ENCODE results near the gene ACAD9.
A peak's percentile ranks its signal among the peaks of the same experiment; 100 is the strongest.
"Not testable (repeated sequence)": the region's sequence is repeated elsewhere in the genome, so short reads cannot be mapped to it uniquely, and the experiment has no call there.

Gene ACAD9

GRCh38 chr3:128879125-128879969 lies at the start of gene ACAD9:
Gene ACAD9, plus strand, starts transcription at chr3:128879620. Its CDS starts 72 bp downstream, at chr3:128879692.
- DNase-seq (ENCODE audit: low spot score): peak; percentile 99

- DNase-seq (ENCODE audit: low spot score): not testable (repeated sequence)
Measured at GRCh38 chr3:128829925-128830625, 49.3 kb upstream of the ACAD9 start.

GRCh38 chr3:128830762-128831161 lies 48.7 kb upstream of the ACAD9 start:
- not testable (repeated sequence) for DNase-seq (ENCODE audit: low spot score)

DNA sequence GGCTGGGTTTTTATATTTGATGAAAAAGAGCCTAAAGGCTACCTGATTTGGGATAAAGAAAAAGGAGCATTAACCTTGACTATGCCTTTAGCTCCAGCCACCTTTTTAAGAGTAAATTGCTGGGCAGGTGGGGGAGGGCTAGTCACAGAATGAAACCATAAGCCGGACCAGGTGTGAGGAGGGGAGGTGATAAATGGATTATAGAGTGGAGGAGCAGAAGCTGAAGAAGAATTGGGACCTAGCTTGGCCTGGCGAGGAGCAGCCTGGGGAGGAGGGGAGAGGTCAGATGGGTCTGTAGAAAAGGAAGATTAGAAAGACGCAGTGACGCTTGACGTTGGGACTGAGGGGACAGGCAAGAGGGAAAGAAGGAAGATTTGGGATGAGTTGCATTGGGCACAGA lies 46.4 kb upstream of the ACAD9 start:
- DNase-seq (ENCODE audit: low spot score): not testable (repeated sequence)

GRCh38 chr3:128835096-128835495 lies 44.3 kb upstream of the ACAD9 start:
- no peak for DNase-seq (ENCODE audit: low spot score)

GRCh38 chr3:128841926-128842920 lies 37.2 kb upstream of the ACAD9 start:
- DNase-seq (ENCODE audit: low spot score): no peak

DNA sequence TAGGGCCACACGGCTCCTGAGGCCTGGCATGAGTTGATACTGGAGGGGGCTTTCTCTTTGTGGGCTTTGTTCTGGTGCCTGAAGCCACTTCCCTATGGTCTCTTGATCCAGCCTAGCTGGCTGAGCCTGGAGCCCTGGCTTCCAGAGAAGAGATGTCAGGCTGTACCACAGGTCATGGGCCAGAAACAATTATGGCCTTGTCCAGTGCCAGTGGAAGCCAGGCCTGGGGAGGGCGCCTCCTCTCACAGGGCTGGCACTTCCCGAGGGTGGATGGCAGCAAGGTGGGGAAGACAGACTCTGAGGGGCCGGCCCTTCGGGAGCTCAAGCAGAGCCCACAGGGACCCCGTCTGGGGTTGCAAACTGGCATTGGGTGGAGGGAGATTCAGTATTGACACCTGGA lies 34.9 kb upstream of the ACAD9 start:
- DNase-seq (ENCODE audit: low spot score): no peak

DNA sequence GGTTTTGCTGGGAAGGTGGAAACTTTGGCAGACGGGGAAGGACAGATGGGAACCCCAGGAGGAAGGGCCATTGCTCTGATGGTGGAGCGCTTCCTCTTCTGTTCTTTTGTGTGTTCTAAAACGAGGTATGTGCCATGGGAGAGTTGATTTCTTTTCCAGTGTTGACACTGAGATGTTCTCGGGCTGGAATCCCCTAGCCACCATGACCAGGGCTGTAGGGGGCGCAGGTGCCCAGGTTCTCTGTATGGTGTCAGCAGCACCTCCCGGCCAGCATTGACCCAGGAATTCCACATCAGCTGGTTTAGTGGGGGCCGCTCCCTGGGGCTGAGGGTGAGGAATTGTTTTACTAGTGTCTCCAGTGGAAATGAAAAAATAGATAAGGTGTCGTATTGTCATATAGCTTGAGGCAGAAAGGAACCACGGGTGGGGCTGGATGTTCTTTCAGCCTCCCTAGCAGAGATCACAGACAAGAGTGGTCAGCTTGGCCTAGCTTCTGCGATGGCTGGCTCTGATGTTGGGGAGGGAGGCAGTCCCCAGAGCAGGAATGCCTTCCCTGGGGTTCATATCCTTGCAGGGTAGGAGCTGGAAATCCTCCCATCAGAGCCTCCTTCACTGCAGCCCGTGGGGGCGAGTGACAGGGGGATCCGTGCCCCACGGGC lies 34.2 kb upstream of the ACAD9 start:
- peak; percentile 75 for DNase-seq (ENCODE audit: low spot score)

DNA sequence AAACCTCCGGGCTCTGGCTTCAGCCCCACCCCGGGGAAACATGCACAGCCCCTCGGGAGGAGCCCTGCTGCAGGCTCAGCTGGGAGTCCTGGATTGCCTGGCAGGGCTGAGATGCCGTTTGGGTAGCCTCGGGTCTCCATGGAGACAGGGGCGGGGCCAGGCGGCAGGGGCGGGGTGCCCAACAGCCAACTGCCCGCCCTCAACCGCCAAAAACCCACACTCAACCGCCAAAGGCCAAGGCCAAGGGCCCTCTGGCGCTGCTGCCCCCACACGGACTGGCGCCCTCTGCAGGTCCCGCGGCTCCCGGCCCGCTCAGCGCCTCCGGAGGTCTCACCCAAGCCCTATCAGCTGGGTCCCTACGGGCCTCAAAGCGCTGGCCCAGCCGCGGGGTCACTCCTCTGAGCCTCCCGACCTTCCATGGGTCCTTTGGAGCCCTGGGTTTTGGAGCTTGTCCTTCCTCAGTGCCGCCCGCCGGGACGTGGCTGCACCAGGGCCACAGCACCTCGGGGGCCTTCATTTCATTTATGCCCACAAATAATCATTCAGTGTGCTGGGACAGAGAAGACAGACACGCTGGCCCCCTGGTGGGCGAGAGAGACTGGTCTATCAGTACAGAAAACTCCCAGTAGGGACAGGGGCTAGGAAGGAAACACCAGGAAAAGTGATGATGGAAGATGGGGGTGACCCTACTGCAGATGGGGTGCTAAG lies 33.5 kb upstream of the ACAD9 start:
- DNase-seq (ENCODE audit: low spot score): peak; percentile 88

- DNase-seq (ENCODE audit: low spot score): no peak
Measured at GRCh38 chr3:128846486-128846891, 32.9 kb upstream of the ACAD9 start.

GRCh38 chr3:128847666-128848370 lies 31.6 kb upstream of the ACAD9 start:
- DNase-seq (ENCODE audit: low spot score): no peak

DNA sequence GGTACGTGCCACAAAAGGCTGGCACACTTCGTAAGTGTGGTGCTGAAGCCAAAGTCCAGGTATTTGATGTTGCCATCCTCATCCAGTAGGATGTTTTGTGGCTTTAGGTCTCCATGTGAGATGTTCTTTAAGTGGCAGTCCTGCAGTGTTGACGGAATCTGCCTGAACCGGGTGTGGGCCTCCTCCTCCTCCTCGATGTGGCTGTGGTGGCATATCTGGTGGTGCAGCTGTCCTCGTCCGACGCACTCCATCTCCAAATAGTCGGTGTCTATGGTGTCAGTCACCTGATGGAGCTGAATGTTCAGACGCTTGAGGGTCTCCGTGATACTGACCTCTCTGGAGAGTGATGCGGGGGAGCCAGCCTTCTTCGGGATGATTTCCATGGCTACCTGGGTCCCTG lies 30.5 kb upstream of the ACAD9 start:
- DNase-seq (ENCODE audit: low spot score): no peak

GRCh38 chr3:128849911-128850455 lies 29.4 kb upstream of the ACAD9 start:
- peak; percentile 38 for DNase-seq (ENCODE audit: low spot score)

- no peak for DNase-seq (ENCODE audit: low spot score)
Measured at GRCh38 chr3:128850544-128850943, 28.9 kb upstream of the ACAD9 start.

- no peak for DNase-seq (ENCODE audit: low spot score)
Measured at GRCh38 chr3:128851601-128852000, 27.8 kb upstream of the ACAD9 start.

GRCh38 chr3:128853826-128854225 lies 25.6 kb upstream of the ACAD9 start:
- DNase-seq (ENCODE audit: low spot score): no peak

GRCh38 chr3:128854475-128854874 lies 24.9 kb upstream of the ACAD9 start:
- DNase-seq (ENCODE audit: low spot score): no peak

GRCh38 chr3:128855569-128855968 lies 23.9 kb upstream of the ACAD9 start:
- DNase-seq (ENCODE audit: low spot score): no peak

- DNase-seq (ENCODE audit: low spot score): no peak
Measured at GRCh38 chr3:128858167-128858566, 21.3 kb upstream of the ACAD9 start.

DNA sequence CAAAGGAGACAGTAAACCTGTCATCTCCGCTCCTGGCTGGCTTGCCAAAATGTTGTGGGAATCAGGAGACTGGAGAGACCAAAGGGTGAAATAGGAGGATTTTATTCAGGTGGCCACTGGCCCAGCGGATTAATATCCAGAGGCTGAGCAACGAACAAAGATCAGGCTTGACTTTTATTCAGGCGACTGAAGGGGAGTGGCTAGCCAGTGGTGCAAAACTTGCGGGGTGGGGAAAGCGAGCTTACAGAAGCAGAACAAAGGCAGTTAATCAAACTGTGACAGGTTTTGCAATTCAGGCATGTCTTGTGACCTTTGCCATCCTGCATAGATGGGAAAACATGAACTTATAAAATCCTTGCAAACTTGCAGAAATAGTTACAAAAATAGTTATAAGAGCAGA lies 19.8 kb upstream of the ACAD9 start:
- no peak for DNase-seq (ENCODE audit: low spot score)

Measured in HuH-7 (cell line).